ENCODE data around the gene RPL13. TPM values are rescaled to one million over a fixed set of nuclear protein-coding genes. Genes with fewer than 3 reads are reported as not detected.

RPL13 gene
- total and polyA plus RNA-seq, 2 of the 13 experiments (the other 11 are each of a cell fraction or from before 2014, with no cell fraction given) = 2,988 to 4,411 TPM

- TF ChIP-seq ZHX2 (IDR thresholded peaks at IDR 0.05; ENCODE audit: low read depth) (no peak), ZHX2 (CRISPR knock-in tag; IDR thresholded peaks at IDR 0.05; ENCODE audit: borderline replicate concordance) (no peak), SMARCE1 (IDR thresholded peaks at IDR 0.05; ENCODE audit: borderline replicate concordance) (no peak), ZNF770 (CRISPR knock-in tag; IDR thresholded peaks at IDR 0.05) (0 out of 2 replicates have a peak, but pooled peaks have one; percentile 12), ZNF616 (CRISPR knock-in tag; IDR thresholded peaks at IDR 0.05; ENCODE audit: low read depth) (peak; percentile 16; the same call in 1 of the 2 replicates), SMAD9 (CRISPR knock-in tag; IDR thresholded peaks at IDR 0.05) (no peak), EP300 (IDR thresholded peaks at IDR 0.05; ENCODE audit: low read depth in 2 of 2, low read length in 2 of 2) (no peak), EP300 (CRISPR knock-in tag; IDR thresholded peaks at IDR 0.05; ENCODE audit: borderline replicate concordance) (no peak), NFIC (IDR thresholded peaks at IDR 0.05; ENCODE audit: low read length) (no peak), ZNF543 (CRISPR knock-in tag; IDR thresholded peaks at IDR 0.05) (no peak), ZMYM2 (CRISPR knock-in tag; IDR thresholded peaks at IDR 0.05) (no peak), TCF7 (IDR thresholded peaks at IDR 0.05; ENCODE audit: low read depth) (no peak), SP5 (CRISPR knock-in tag; IDR thresholded peaks at IDR 0.05; ENCODE audit: borderline replicate concordance, low read depth) (peak; percentile 71), FOXJ3 (CRISPR knock-in tag; IDR thresholded peaks at IDR 0.05; ENCODE audit: borderline replicate concordance) (no peak), PITX1 (CRISPR knock-in tag; IDR thresholded peaks at IDR 0.05) (0 out of 2 replicates have a peak, but pooled peaks have one; percentile 45), GLI4 (CRISPR knock-in tag; IDR thresholded peaks at IDR 0.05; ENCODE audit: borderline replicate concordance) (no peak), ZNF530 (CRISPR knock-in tag; IDR thresholded peaks at IDR 0.05; ENCODE audit: low read depth) (no peak)
- TF ChIP-seq, protein P1, sequence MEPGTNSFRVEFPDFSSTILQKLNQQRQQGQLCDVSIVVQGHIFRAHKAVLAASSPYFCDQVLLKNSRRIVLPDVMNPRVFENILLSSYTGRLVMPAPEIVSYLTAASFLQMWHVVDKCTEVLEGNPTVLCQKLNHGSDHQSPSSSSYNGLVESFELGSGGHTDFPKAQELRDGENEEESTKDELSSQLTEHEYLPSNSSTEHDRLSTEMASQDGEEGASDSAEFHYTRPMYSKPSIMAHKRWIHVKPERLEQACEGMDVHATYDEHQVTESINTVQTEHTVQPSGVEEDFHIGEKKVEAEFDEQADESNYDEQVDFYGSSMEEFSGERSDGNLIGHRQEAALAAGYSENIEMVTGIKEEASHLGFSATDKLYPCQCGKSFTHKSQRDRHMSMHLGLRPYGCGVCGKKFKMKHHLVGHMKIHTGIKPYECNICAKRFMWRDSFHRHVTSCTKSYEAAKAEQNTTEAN (CRISPR knock-in tag; conservative IDR thresholded peaks at IDR 0.05) = no peak
- TF ChIP-seq, protein P2, sequence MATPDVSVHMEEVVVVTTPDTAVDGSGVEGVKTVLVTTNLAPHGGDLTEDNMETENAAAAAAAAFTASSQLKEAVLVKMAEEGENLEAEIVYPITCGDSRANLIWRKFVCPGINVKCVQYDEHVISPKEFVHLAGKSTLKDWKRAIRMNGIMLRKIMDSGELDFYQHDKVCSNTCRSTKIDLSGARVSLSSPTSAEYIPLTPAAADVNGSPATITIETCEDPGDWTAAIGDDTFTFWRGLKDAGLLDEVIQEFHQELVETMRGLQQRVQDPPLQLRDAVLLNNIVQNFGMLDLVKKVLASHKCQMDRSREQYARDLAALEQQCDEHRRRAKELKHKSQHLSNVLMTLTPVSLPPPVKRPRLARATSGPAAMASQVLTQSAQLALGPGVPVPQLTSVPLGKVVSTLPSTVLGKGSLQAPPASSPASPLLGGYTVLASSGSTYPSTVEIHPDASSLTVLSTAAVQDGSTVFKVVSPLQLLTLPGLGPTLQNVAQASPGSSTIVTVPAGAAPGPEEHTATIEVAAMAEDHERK (CRISPR knock-in tag; IDR thresholded peaks at IDR 0.05; ENCODE audit: low read depth) = no peak
These were observed 14.5 kb upstream of the RPL13 start (continued) for GRCh38 chr16:89545831-89546574.
